ENCODE measurements around the gene MTSS2. TPM values are rescaled to one million over a fixed set of nuclear protein-coding genes. Genes with fewer than 3 reads are reported as not detected.

The MTSS2 gene
- total RNA-seq, 1 experiment from 2014 or later, result 47.6 TPM

DNA sequence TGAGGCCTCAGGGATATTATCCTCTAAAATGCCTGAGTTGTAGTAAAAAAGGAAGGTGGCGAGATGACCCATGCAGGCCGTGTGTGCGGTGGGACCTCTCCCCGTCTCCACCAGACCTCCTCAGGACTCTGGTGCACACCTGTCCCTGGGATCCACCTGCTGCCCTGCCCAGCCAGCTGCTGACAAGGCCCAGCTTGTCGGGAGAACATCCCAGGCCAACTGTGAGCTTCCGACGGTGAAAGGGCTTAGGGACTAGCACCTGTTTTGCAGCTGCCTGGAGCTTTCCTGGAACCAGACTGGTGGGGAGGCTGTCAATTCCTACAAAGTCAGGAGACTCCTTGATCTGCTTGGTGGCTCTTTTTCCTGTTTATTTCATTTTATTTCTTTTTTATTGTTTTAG, 27.9 kb downstream of the MTSS2 start:
- Histone ChIP-seq H3K4me3 (ENCODE audit: low read depth, low read length, poor library complexity, severe bottlenecking) (no peak overlapping the region), H3K27me3 (replicated peaks; ENCODE audit: insufficient read depth, low read depth, low read length, poor library complexity) (no peaks in the 10 kb centered on the region), H3K9me3 (ENCODE audit: low read depth, low read length, poor library complexity, severe bottlenecking) (no peaks in the 10 kb centered on the region), H3K27ac (ENCODE audit: low read depth, low read length, poor library complexity, severe bottlenecking) (no peak overlapping the region), H3K4me1 (ENCODE audit: insufficient read depth, low read length, poor library complexity, severe bottlenecking) (no peaks in the 10 kb centered on the region), H3K36me3 (ENCODE audit: insufficient read depth, low read length, poor library complexity, severe bottlenecking) (no peaks in the 10 kb centered on the region)
- no peak for DNase-seq (ENCODE audit: low spot score)
- intact Hi-C loops (cut with micrococcal nuclease; ENCODE audit: unreplicated experiment), result loop anchor here (10.0 kb wide), 1 partner anchor 133 kb away; the partner anchor contains the start of genes COG4 and SF3B3
- POLR2A ChIA-PET (ENCODE audit: low non-redundant PET), result no interaction called here
- CTCF ChIA-PET, result no interaction called here
- no TSS peak for BruUV-seq (replicated peaks)
- TF ChIP-seq CTCF (conservative IDR thresholded peaks at IDR 0.05; ENCODE audit: low read depth, low read length) (no peak), EZH2 (IDR thresholded peaks at IDR 0.05; ENCODE audit: borderline replicate concordance, low read depth, low read length, poor library complexity, severe bottlenecking) (no peak)

- TF ChIP-seq CTCF (conservative IDR thresholded peaks at IDR 0.05; ENCODE audit: low read depth, low read length), result no peak
- no peak for TF ChIP-seq EZH2 (IDR thresholded peaks at IDR 0.05; ENCODE audit: borderline replicate concordance, low read depth, low read length, poor library complexity, severe bottlenecking)
- no peaks in the 10 kb centered on the region for H3K27me3 ChIP-seq (replicated peaks; ENCODE audit: insufficient read depth, low read depth, low read length, poor library complexity)
- CTCF ChIA-PET, result no interaction called here
- no peaks in the 10 kb centered on the region for H3K4me1 ChIP-seq (ENCODE audit: insufficient read depth, low read length, poor library complexity, severe bottlenecking)
- no peak overlapping the region for H3K4me3 ChIP-seq (ENCODE audit: low read depth, low read length, poor library complexity, severe bottlenecking)
- POLR2A ChIA-PET (ENCODE audit: low non-redundant PET), result no interaction called here
- H3K9me3 ChIP-seq (ENCODE audit: low read depth, low read length, poor library complexity, severe bottlenecking), result no peaks in the 10 kb centered on the region
- intact Hi-C loops (cut with micrococcal nuclease; ENCODE audit: unreplicated experiment), result loop anchor here (10.0 kb wide), 1 partner anchor 132 kb away; the partner anchor contains the start of genes COG4 and SF3B3
- no peak overlapping the region for H3K27ac ChIP-seq (ENCODE audit: low read depth, low read length, poor library complexity, severe bottlenecking)
- H3K36me3 ChIP-seq (ENCODE audit: insufficient read depth, low read length, poor library complexity, severe bottlenecking), result no peaks in the 10 kb centered on the region
- DNase-seq (ENCODE audit: low spot score), result no peak
- BruUV-seq (replicated peaks), result no TSS peak
These were observed 29.1 kb downstream of the MTSS2 start for GRCh38 chr16:70656712-70657263.

GRCh38 chr16:70656065-70656711, 29.7 kb downstream of the MTSS2 start:
- no TSS peak for BruUV-seq (replicated peaks)
- no peak for DNase-seq (ENCODE audit: low spot score)
- intact Hi-C loops (cut with micrococcal nuclease; ENCODE audit: unreplicated experiment), result loop anchor here (10.0 kb wide), 1 partner anchor 131 kb away; the partner anchor contains the start of genes COG4 and SF3B3
- POLR2A ChIA-PET (ENCODE audit: low non-redundant PET), result no interaction called here
- no peaks in the 10 kb centered on the region for H3K36me3 ChIP-seq (ENCODE audit: insufficient read depth, low read length, poor library complexity, severe bottlenecking)
- no peaks in the 10 kb centered on the region for H3K27me3 ChIP-seq (replicated peaks; ENCODE audit: insufficient read depth, low read depth, low read length, poor library complexity)
- H3K4me1 ChIP-seq (ENCODE audit: insufficient read depth, low read length, poor library complexity, severe bottlenecking), result no peaks in the 10 kb centered on the region
- no peaks in the 10 kb centered on the region for H3K9me3 ChIP-seq (ENCODE audit: low read depth, low read length, poor library complexity, severe bottlenecking)
- no peak overlapping the region for H3K4me3 ChIP-seq (ENCODE audit: low read depth, low read length, poor library complexity, severe bottlenecking)
- TF ChIP-seq CTCF (conservative IDR thresholded peaks at IDR 0.05; ENCODE audit: low read depth, low read length) (no peak), EZH2 (IDR thresholded peaks at IDR 0.05; ENCODE audit: borderline replicate concordance, low read depth, low read length, poor library complexity, severe bottlenecking) (no peak)
- CTCF ChIA-PET, result no interaction called here
- H3K27ac ChIP-seq (ENCODE audit: low read depth, low read length, poor library complexity, severe bottlenecking), result no peak overlapping the region
